Muscle of leg (tissue), 11 donors: ENCODE results near the gene YAP1. TPM values are rescaled to one million over a fixed set of nuclear protein-coding genes. Genes with fewer than 3 reads are reported as not detected.
A peak's percentile ranks its signal among the peaks of the same experiment; 100 is the strongest.

Experiments used
- DNase-seq: peaks from one replicate; pipeline ENCODE4 v3.0.0; 2013
- H3K27ac ChIP-seq: one replicate; pipeline ENCODE4 v1.5.1; 2013; ENCODE audit warnings: mild to moderate bottlenecking, low read length, control low read depth
- H3K27me3 ChIP-seq: one replicate; pipeline ENCODE4 v1.6.1; 2013; ENCODE audit warnings: low read length; ENCODE audit not compliant: control insufficient read depth, insufficient read depth
- H3K36me3 ChIP-seq: one replicate; pipeline ENCODE4 v1.6.1; 2013; ENCODE audit warnings: low read length; ENCODE audit not compliant: control insufficient read depth, insufficient read depth
- H3K4me1 ChIP-seq: one replicate; pipeline ENCODE4 v1.6.1; 2013; ENCODE audit warnings: low read length; ENCODE audit not compliant: control insufficient read depth, insufficient read depth
- H3K4me3 ChIP-seq: one replicate; pipeline ENCODE4 v1.5.1; 2013; ENCODE audit warnings: low read length, control low read depth
- H3K9me3 ChIP-seq: replicated peaks from 2 replicates; pipeline ENCODE4 v1.6.1; 2013; ENCODE audit warnings: low read depth, low read length; ENCODE audit not compliant: control insufficient read depth
- WGBS: methylation state at CpG from one replicate; pipeline ENCODE4 v1.1.5; 2013; ENCODE audit warnings: missing lambda C conversion rate; ENCODE audit not compliant: insufficient coverage; 5-methylcytosine and 5-hydroxymethylcytosine counted together
- polyA plus RNA-seq, 8 donors: library from polyadenylated mRNA; unstranded; fragments of 120-200 nt; gene quantifications; one replicate each; pipeline versions ENCODE4 v1.2.1 to v1.2.3, GENCODE V29; 2013; ENCODE audit warnings: inconsistent platforms in 1 of 8, low replicate concordance in 1 of 8; ENCODE audit not compliant: insufficient read length in 8 of 8, insufficient read depth in 1 of 8
- total RNA-seq: library from RNA; stranded (reverse); fragments of 120-200 nt; gene quantifications from one replicate; pipeline ENCODE4 v1.2.4, GENCODE V29; 2013

YAP1 gene
- total and polyA plus RNA-seq, 9 donors, result 50.5 to 97.9 (median 73.5) TPM

DNA sequence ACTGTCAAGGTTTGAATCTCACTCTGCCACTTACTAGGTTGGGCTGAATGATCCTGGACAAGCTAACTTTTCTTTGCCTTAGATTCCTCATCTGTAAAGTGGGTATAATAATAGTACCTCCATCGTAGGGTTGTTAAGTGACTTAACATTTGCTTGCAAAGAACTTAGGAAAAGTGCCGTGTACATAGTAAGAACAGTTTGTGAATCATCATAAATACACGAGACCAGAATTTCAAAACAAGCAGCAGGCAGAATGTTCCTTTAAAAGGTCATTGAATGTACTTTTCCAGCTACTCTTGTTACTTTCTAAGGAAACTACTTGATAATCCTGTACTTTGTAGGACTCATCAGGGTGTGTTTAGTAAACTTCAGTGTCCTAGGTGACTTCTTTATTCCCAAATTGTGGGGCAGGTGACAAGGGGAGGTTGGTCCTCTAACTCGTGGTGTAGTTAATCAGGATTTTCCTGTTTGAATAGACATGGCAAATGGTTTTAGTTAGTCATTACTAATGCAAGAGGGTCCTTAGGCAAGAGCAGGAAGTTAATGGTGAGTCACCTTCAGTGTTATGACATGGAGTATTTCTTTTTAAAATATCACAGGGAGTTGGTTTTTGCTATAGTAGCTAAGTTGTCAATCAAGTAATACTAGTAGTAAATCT is 67.9 kb downstream of the YAP1 start:
- no peaks in the 10 kb centered on the region for H3K27me3 ChIP-seq
- H3K9me3 ChIP-seq, result no peaks in the 10 kb centered on the region
- H3K4me1 ChIP-seq, result no peaks in the 10 kb centered on the region
- peaks cover 12% of the 10 kb centered on the region for H3K36me3 ChIP-seq
- DNase-seq, result no peak
- no peak overlapping the region for H3K27ac ChIP-seq
- no peak overlapping the region for H3K4me3 ChIP-seq
- no CpG with 5 or more reads among the region's 4 CpGs for WGBS

DNA sequence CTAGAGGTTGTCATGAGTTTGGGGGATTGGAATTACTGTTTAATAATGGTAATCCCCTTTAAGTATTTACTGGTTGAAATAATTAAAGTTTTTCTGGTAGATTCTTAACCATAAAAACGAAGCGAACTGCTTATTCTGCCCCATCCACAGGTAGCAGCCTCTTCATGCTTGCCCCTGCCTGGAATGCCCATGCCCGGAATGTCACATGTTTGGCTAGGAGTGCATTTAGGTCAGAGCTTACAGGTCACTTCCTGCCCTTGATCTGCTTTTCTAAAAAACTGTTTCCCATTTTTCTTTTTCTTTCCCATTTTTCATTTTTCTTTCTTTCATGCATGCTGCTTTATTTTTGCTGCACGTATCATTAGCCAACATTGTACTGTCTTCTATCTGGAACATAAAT is 69.1 kb downstream of the YAP1 start:
- peaks cover 12% of the 10 kb centered on the region for H3K36me3 ChIP-seq
- no peaks in the 10 kb centered on the region for H3K4me1 ChIP-seq
- no peaks in the 10 kb centered on the region for H3K27me3 ChIP-seq
- no peak for DNase-seq
- H3K9me3 ChIP-seq, result no peaks in the 10 kb centered on the region
- WGBS, result 100% methylated on average over 1 of the region's 4 CpGs
- no peak overlapping the region for H3K4me3 ChIP-seq
- H3K27ac ChIP-seq, result no peak overlapping the region

DNA sequence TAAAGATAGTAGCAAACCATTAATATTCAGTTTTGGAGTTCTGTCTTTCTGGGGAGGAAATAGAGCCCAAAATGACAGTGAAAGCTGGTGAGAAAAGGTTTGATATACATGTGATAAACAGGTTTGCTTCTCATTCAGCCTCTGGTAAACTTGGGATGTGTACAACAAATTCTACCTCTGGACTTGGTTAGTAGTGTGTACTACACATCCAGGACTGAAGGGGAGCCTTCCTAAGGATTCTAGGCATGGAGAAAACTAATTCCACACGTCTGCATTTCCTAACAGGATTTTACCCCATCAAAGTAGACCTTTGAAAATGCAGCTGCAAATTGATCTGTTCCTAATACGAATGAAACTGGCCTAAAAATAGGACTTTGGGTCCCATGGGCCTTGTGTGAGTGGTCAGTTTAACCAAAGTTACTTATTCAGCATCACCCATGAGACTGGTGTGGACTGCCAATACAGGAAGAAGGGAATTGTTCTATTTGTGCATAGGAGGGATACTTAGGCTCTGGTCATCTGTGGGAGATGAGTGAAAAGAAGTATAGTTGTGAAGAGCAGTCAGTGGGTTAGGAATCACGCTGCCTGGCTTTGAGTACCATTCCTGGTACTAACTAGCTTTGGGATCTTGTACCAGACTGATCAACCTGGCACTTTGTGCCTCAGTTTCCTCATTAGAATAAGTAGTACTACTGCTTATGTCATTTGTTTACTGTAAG is 74.2 kb downstream of the YAP1 start:
- H3K4me3 ChIP-seq, result no peak overlapping the region
- peak; percentile 62 for DNase-seq
- peaks cover 4% of the 10 kb centered on the region for H3K36me3 ChIP-seq
- H3K27ac ChIP-seq, result no peak overlapping the region
- WGBS, result no CpG with 5 or more reads among the region's 3 CpGs
- no peaks in the 10 kb centered on the region for H3K27me3 ChIP-seq
- no peaks in the 10 kb centered on the region for H3K9me3 ChIP-seq
- H3K4me1 ChIP-seq, result peaks cover 2% of the 10 kb centered on the region

DNA sequence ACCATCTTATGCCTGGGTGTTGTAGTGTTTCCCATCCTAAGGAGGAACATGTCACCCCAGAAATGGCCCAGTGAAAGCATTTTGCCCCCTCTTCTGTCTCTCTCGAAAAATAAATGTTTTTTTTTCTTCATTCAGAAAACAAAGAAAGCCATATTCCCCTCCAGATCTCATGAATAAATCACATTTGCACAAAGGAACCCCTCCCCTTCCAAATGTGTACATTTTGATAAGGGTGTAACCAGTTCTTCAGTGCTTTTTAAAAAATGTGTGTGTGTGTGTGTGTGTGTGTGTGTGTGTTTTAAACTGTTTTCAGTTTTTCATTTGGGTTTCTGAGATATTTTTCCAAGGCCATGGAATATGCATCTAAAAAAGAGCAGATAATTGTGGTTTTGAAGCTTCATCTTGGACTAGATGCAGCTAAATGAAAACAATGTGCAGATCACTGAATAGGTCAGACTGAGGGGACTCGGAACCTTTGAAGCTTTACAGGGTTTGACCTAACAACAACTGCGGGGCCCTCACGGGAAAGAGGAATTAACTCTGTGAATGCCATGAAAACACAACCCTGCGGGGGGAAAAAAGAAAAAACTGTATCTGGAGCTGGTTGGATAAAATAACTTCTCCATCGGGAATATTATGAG is 76.4 kb downstream of the YAP1 start:
- Histone ChIP-seq H3K4me1 (peaks cover 2% of the 10 kb centered on the region), H3K9me3 (no peaks in the 10 kb centered on the region), H3K36me3 (no peaks in the 10 kb centered on the region), H3K27me3 (no peaks in the 10 kb centered on the region), H3K4me3 (no peak overlapping the region), H3K27ac (no peak overlapping the region)
- 0% methylated on average over 1 of the region's 6 CpGs for WGBS
- DNase-seq, result peak; percentile 49

DNA sequence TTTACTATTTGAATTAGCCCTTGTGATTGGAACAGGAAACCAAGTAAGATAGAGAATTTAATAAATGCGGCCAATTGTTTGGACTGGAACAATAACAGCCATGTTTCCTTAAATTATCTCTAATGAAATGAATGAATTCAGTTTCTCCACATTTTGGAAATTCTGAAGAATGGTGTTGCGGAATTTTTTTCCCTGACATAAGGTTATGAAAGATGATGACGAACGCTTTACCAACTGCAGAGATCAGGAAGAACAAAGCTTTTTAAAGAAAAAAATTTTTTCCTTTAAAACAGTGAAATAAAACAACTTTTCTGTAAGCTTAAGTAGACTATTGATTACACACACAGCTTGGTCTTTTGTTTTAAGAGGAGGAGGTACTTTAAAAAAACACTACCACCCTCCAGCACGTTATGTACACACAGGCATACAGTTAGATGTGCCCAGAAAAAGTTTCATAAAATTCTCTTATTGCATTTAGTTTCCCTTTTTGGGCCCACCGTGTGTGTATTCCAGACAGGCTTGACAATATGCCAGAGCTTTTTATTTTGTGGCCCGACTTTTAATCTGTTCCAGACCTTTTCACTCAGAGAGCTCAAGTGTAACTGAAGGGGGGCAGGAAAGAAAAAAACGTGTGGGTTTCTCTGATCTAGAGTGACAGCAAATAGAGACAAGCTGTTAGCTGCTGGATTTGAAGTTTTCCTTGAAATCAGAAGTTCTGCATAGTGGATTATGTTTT is 77.3 kb downstream of the YAP1 start:
- Histone ChIP-seq H3K27me3 (no peaks in the 10 kb centered on the region), H3K36me3 (no peaks in the 10 kb centered on the region), H3K27ac (peak overlapping the region; percentile 31), H3K4me1 (peaks cover 2% of the 10 kb centered on the region), H3K9me3 (no peaks in the 10 kb centered on the region), H3K4me3 (no peak overlapping the region)
- WGBS, result 6% methylated on average over 3 of the region's 8 CpGs
- DNase-seq, result peak; percentile 90

DNA sequence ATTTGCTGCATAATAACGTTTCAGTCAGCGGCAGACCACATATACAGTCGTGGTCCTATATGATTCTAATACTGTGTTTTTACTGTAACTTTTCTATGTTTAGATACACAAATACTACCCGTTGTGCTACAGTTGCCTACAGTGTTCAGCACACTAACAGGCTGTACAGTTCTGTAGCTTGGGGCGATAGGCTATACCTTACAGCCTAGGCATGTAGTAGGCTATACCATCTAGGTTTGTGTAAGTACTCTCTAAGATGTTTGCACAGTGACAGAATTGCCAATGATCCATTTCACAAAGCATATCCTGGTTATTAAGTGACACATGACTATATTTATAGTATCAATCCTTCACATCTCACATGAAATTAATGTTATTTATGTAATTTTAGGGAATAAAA is 78.2 kb downstream of the YAP1 start:
- Histone ChIP-seq H3K4me1 (peaks cover 2% of the 10 kb centered on the region), H3K27ac (no peak overlapping the region), H3K36me3 (no peaks in the 10 kb centered on the region), H3K27me3 (no peaks in the 10 kb centered on the region), H3K9me3 (no peaks in the 10 kb centered on the region), H3K4me3 (no peak overlapping the region)
- no peak for DNase-seq
- WGBS, result no CpG with 5 or more reads among the region's 5 CpGs

DNA sequence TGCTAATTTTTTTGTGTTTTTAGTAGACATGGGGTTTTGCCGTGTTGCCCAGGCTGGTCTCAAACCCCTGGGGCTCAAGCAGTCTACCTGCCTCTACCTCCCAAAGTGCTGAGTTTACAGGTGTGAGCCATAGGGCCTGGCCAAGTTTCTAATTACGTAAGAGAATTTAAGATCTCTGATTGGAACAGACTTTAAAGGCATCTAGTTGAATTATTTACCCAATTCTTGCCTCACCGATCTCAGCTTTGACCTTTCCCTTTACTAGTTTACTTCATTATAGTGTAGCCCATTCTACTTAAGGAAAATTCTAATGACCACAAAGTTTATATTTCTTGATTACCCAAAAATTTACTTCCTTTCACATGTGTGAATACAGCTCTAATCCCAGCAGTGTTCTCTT is 81.6 kb downstream of the YAP1 start:
- no CpG with 5 or more reads among the region's 3 CpGs for whole genome bisulfite sequencing
- peaks cover 2% of the 10 kb centered on the region for H3K4me1 ChIP-seq

DNA sequence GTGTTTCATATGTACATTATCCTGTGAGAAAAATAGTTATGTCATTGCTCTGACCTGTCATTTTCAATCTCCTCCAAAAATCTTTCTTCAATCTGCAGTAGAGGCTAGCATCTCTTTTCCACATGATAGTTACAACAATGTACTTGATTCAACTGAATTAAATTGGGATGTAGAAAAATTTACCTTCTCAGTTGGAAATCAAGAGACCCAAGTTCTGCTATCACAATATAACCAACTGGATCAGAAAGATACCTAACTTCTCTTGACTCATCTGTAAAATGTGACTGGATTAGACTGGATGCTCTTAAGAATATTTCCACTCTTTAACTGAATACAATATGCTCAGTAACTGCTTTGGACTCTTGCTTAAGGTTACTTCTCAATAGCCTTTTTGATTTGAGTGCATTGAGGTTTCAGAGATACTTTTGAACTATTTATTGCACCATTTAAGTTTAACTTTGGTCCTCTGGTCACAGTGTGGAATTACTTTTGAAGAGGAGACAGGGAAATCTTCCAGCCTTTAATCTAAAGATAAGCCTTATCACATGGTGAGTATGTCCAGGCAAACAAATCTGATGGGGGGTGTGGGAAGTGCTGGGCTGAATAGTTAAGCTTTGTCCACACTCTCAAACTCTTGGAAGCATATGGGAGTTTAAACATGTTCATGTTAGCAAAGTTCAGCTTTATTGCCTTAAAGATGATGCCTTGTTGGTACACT is 82.3 kb downstream of the YAP1 start:
- DNase-seq, result no peak
- H3K27me3 ChIP-seq, result no peaks in the 10 kb centered on the region
- H3K9me3 ChIP-seq, result no peaks in the 10 kb centered on the region
- no peak overlapping the region for H3K27ac ChIP-seq
- H3K36me3 ChIP-seq, result no peaks in the 10 kb centered on the region
- no peak overlapping the region for H3K4me3 ChIP-seq
- H3K4me1 ChIP-seq, result no peaks in the 10 kb centered on the region

More for the DNA sequence above, 81.6 kb downstream of the YAP1 start:
- H3K27ac ChIP-seq, result no peak overlapping the region
- H3K4me3 ChIP-seq, result no peak overlapping the region
- DNase-seq, result no peak
- no peaks in the 10 kb centered on the region for H3K9me3 ChIP-seq
- H3K27me3 ChIP-seq, result no peaks in the 10 kb centered on the region
- H3K36me3 ChIP-seq, result no peaks in the 10 kb centered on the region

DNA sequence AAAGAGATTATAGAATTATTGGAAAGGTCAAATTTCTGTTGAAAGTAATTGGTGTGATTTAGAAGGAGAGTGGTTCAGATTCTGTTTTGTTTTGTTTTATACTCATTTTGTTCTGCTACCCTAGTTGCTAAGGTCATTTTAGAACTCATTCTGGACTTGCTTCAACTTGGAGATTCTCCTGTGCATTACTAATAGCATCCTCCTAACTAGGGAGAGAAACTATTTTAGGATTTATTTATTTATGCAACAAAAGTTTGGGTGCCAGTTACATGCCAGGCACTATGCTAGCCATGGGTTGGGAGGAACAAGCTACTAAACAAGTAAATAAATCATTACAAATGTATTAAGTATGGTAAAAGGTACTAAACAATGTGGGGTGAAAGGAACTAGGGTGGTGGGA is 84.0 kb downstream of the YAP1 start:
- no peak overlapping the region for H3K27ac ChIP-seq
- no peaks in the 10 kb centered on the region for H3K27me3 ChIP-seq
- no peak for DNase-seq
- no peaks in the 10 kb centered on the region for H3K4me1 ChIP-seq
- H3K9me3 ChIP-seq, result no peaks in the 10 kb centered on the region
- H3K4me3 ChIP-seq, result no peak overlapping the region
- H3K36me3 ChIP-seq, result no peaks in the 10 kb centered on the region

DNA sequence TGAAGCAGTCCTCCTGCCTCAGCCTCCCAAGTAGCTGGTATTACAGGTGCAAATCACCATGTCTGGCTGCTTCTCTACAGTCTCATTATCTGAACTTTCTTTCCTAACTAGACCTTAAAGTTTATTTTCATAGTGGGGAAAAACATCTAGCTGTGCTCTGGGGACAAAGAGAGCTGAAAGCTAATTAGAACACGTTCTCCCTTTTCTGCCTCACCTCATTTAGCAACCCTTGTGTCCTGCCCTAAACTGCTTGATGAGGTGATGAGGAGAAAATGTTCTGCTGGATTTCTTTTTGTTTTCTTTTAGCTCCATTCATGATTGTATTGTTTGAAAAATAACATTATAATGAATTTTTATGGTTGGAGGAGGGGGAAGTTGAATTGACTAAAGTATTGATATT is 84.7 kb downstream of the YAP1 start:
- no peaks in the 10 kb centered on the region for H3K27me3 ChIP-seq
- WGBS, result no CpG with 5 or more reads among the region's 1 CpG
- no peak overlapping the region for H3K4me3 ChIP-seq
- no peak overlapping the region for H3K27ac ChIP-seq
- no peak for DNase-seq
- no peaks in the 10 kb centered on the region for H3K9me3 ChIP-seq
- H3K4me1 ChIP-seq, result no peaks in the 10 kb centered on the region
- H3K36me3 ChIP-seq, result no peaks in the 10 kb centered on the region
